Activated CD4-positive, CD25-positive, alpha-beta regulatory T cell (primary cell): Measurements from ENCODE around the gene LRRC74B.
"Not testable (repeated sequence)": the region's sequence is repeated elsewhere in the genome, so short reads cannot be mapped to it uniquely, and the experiment has no call there.

ENCODE experiments used
- DNase-seq, 4 experiments: peaks; one replicate each; lab custom pipeline; 2025; lab: John Stamatoyannopoulos, UW

Gene LRRC74B, protein sequence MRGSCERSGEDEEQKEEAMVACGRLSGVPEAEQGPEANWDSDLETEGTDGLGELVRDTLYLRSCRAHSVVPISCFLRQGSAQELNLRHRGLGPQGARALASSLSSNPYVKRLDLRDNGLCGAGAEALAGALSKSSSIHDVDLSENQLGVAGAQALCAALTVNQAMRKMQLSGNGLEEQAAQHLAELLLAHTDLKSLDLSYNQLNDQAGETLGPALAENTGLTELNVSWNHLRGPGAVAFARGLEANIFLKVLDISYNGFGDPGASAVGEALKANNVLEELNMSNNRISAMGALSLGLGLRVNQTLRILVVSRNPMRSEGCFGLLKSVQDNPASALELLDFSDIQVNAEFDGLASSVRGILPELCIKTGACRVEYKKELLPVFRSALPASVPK

DNA sequence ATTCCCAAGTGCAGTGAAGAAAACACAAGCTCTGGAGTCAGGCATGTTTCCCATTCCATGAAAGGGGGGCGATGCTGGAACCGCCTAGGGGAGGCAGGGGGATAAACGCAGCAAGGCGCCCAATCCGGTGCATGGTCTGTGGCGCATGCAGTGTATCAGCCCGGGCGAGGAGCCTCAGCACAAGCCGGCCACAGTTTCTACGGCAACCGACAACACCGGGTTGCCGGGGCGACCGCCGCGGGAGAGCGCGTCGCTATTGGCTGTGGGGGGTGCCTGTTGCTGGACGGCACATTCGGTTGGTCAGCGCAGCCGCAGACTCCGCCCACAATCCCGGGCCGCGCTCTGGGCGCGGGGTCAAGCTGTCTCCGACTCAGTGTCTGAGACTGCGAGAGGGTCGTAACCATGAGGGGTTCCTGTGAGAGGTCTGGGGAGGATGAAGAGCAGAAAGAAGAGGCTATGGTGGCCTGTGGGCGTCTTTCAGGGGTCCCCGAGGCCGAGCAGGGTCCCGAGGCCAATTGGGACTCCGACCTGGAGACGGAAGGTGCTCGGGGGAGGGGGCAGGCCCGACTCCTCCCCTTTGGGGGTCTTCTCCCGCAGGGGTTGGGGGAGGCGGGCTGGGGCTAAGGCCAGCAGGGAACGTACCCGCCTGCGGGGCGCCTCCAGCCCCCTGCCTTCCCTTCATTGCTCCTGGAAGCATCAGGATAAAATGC is at the start of gene LRRC74B:
LRRC74B (plus strand) TSS at position 362 of the 710 bp plus-strand sequence; CDS start at position 403, 41 bp downstream.
- peak; percentile 45 to 48 (median 46) for DNase-seq

DNA sequence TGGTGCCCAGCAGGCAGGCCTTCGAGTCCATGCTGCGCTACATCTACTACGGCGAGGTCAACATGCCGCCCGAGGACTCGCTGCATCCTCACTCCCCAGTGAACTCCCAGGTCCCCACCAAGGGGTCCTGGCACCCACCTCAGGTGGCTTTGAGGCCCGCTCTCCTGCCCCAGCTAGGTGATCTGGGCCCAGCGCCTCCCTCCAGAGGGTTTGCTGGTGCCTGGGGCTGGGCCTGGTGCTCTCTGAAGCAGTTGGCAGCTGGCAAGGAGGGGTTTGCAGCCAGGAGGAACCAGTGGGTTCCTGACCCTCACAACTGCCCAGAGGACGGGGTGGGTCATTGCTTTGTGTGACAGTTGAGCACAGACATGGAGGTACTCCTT is 49.7 kb upstream of the LRRC74B start:
- DNase-seq, result no peak

DNA sequence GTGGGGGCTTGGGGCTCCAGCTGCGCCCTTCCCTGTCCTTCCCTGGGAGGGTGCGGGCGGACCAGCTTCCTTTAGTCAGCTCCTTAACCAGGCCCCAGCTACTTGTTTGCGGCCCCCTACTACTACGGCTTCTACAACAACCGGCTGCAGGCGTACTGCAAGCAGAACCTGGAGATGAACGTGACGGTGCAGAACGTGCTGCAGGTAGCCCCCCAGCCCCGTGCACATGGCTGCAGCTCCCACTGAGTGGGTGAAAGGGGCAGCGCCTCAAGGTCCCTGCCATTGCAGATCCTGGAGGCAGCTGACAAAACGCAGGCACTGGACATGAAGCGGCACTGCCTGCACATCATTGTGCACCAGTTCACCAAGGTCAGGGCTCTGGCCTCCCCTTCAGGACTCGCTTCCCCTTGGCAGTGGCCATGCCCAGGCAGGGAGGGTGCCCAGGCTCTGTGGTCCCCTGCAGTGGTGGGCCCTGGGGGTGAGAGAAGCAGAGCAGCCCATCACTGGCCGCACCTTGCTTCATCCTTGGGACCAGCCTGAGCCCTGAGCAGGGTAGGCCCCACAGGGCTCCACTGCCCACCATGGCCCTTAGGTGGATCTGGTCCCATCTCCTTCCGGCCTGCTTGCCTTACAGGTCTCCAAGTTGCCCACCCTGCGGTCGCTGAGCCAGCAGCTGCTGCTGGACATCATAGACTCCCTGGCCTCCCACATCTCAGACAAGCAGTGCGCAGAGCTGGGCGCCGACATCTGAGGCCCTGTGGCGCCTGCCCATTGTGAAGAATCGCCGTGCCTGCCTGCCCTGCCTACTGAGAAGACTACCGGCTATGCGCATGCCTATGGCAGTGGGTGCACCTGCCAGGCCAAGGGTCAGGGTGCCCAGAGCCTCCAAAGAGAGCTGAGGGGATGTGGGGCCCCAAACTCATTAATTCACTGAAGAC is 48.9 kb upstream of the LRRC74B start:
- no peak for DNase-seq

DNA sequence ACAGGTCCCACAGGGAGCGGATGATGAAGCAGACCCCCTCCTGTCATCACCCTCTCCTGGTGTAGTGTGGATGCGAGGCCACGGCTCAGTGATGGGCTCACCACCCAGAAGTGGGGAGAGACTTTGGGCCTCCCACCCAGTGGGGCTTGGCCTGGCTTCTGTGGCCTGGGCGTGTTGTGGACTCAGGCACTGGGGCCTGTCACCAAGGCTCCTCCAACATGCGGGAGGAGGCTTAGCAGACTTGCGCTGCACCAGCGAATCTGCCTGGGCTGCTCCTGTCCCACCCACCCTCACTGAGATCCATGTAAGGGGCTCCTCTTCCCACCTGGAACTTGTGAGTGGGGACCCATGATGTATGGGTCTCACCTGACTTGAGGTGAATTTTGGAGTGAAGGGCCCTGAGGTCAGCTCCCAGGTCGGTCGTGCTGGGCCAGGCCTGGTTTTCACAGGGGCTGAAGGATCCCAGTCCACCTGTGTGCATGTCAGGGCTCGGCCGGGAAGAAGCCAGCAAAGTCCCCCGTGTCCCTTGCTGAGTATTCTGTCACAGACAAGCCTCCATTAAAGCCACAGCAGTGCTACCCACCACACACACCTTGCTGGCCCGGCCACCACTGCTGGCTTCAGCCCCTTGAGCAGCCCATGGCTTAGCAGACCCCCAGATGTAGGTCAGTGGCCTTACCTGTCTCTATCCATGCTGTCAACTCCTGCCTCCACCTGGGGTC is 48.0 kb upstream of the LRRC74B start:
- no peak for DNase-seq

DNA sequence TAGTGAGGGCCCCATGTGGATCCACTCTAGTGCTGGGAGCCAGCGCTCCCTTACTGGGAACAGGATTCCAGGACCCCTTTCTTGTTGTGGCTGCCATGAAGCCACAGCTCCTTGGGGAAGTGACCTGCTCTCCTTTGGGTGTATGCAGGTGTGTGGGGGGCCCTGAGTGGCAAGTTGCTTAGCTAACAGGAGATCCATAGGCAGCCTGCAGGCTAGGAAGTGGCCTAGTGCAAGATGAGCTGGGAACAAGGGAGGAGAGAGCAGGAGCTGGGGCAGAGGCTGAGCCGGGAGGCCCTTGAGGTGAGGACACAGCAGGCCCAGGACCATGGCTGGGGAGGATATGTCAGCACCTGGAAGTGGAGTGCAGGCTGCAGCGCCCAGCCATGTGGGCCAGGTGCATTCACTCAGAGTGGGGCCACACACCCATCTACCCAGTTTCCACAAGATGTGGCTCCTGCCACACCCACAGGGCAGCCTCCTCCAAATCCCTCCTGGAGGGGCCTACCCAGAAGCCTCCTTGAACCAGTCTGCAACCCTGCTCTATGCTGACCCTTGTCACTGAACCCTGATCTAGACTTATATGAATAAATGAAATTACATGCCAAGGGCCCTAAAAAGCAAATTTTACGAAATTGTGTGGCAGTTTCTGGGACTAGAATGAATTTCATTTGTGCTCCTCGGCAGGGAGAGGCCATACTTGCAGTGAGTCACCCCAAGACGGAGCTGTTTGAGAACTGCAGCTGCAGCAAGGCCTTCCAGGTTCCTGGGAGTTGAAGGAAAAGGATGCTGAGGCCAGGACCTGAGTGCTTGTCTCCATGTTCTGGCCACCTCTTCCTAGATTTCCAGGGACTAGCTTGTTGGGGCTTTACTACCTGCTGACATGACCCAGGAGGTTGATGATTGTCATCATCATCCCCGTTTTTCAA is 47.1 kb upstream of the LRRC74B start:
- DNase-seq, result no peak

DNA sequence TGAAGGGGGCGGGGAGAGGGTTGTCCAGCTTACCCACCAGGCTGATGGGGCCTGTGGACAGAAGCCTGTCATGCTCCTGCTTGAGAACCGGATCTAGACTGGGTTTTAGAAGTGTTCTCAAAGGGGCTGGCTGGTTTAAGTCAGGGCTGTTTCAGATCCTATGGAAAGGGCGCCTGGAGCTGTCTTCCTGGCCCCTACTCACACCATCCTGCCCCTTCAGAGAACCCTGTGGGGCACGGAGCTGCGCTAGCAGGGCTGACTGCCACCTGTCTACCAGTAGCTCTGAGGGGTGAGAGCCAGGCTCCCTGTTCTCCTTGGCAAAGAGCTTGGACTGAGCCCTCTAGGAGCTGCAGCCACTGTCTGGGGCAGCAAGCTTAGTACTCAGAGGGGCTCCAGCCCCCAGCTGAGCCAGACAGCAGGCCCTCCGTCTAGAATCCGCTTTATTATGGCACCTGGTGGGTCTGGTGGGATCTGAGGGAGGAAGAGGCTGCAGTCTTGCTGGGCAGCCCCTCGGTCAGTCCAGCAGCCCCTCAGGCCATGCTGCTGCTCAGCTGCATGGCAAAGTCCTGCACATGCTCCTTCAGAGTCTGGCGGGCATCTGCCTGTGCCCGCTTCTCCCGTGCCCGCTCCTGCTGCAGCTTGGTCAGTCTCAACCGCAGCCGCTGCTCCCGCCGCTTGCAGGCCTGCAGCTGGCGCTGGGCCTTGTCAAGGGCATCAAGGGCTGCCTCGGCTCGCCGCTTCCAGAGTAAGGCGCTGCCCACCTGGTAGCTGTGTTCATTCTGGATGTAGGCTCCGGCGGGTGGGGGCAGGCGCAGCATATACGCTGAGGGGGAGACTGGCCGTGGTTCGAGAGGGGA is 46.2 kb upstream of the LRRC74B start:
- DNase-seq, result no peak

DNA sequence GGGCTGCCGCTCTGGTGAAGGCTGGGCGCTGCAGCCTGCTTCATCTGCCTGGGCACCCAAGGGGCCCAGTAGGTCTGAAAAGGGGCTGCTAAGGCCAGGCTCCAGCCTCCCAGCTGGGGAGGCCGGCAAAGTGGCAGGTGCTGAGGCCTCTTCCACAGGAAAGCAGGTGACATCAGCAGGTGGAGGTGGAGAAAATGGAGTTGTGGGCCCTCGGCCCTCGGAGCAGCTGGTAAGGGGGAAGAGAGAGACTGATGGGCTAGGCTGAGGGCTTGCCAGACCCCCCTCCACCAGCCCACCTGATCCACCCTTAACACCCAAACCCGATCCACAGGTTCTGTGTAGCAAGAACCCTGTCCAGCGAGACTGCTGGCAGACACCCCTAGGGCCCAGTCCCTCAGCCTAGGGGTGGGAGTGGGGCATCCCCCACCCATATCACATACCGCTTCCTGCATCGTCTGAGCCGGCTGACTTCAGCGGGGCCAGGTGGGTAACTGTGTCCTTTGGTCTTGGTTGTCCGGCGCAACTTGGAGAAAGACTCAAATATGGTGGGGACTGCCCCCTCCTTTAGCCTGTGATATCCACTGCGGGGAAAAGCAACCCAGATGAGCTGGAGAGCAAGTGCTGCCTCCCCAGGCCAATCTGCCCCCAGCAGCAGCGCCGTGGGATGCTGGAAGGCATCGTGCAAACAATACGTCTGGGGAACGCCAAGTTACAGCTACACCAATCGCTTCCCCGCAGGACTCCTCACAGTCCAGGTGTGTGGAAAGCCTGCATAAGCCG is 45.3 kb upstream of the LRRC74B start:
- DNase-seq, result no peak

DNA sequence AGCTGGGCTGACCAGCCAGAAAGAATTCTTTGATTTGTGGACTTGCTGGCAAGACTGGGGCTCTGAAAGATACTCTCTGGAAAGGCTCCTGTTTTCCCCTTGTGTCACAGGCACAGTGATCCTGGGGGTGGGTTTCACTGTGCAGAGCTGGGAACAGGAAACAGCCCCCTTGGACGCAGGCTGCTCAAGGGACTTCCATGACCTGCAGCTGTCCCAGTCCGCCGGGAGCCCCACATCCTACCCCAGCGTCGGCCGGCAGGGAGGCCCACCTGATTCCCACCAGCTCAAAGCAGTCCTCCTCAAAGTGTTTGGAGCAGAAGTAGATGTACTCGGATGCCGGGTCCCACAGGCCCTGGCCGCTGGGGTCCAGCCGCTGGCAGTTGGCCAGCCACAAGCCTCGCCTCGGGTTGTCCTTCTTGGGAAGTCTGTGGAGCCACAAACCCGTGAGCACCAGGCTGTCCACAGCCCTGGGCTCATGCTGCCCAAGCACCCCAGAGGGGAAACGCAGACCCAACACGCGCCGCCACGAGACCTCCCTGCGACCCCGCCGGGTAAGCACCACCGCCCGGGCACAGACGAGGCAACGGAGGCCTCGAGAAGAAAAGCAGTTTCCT is 44.7 kb upstream of the LRRC74B start:
- DNase-seq, result no peak

DNA sequence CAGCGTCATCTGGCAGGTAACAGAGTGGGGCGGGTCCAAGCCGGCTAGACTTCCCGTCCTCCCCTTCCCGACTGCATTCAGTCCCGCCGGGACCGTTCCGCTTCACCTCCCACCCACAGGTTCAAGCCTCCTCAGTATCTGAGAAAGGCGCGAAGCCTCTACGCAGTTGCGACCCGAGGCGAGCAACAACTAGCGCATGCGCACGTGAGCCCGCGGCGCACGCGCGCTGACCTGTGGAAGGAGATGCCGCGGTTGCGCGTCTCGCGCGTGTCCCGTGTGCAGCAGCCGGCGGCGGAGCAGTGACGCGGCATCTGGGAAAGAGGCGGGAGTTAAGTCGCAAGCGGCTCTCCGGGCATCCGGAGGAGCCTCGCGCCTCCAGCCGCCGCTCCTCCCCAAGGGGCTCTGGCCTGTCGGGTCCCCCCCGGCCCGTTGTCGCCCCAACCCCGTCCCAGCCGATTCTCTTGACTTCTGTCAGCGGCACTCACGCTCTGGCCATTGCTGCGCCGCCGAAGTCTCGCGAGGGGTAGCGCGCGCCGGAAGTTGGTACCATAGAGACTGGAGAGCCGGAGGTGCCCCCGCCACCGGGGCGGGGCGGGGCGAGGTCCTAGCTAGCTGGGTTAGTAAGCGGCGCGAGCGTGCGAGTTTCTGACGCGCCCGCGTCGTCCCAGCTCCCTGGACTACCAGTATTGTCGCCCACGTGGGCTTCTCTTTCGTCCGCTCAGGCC is 44.0 kb upstream of the LRRC74B start, which contains the start of gene THAP7:
THAP7 (minus strand) TSS at position 518 of the 725 bp plus-strand sequence; CDS start at position 311, 207 bp downstream.
- DNase-seq, result peak; percentile 91 to 96 (median 94)

DNA sequence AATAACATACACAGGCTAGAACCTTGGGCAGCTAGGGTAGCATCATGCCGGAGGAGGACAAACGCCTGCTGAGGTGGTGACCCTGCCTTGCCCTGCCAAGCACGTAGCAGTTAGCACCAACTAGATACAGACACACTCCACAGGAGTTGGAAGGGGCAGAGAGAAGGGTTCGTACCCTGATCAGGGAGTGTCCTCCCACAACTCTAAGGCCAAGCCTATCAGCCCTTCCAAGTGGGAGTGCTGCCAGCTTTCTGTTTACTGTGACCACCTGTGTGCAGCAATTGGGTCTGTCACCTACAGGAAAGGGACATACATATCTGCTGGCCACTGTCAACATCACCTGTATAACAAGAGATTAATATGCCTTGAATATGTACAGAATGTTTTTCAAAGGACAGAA is 42.0 kb upstream of the LRRC74B start:
- no peak for DNase-seq

DNA sequence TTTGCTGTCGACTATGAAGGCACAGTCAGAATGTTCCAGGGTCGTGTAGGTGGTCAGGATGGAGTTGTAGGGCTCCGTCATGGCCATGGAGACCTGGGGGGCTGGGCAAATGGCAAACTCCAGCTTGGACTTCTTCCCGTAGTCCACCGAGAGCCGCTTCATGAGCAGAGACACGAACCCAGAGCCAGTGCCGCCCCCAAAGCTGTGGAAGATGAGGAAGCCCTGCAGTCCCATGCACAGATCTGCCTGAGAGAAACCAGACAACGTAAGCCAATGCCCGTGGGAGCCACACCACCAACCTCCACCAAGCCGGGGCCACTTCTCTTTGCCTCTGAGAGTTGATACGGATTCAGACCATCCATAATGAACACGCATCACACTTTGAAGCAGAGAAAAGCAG is 36.5 kb upstream of the LRRC74B start:
- DNase-seq, result not testable (repeated sequence)

DNA sequence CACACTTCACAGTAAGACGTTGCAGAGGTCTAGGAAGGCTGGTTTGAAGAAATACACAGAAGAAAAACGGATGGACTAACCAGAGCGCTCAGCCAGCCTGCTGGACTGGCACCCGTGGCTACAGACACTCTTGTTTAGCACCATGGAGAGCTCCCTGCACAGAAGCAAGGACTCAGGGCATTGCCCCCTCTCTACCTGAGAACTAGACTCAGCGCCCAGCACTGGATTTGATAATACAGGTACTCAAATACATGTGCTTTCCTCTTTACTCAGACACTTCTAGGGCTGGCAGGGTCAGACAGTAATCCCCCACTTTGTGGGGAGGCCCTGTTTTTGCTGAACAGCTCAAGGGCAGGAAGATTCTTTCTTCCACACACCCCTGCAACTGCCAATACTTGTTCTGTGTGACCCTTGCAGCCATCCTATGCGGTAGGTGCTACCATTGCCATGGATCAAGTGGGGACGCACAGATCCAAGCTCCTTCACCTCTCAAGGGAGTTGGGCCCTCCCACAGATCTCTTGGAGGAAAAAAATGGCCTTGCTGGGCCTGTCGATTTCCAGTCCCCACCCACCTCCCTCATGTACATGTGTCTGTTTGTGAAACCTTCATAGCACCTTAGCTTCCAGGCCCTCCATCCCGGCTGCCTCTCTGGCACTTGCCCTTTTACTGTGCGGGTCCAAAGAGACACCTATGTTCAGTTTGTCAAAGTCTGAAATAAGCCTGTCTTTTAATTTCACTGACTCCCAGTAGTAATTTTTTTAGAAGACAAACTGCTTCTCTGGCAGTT is 35.9 kb upstream of the LRRC74B start:
- DNase-seq, result no peak

DNA sequence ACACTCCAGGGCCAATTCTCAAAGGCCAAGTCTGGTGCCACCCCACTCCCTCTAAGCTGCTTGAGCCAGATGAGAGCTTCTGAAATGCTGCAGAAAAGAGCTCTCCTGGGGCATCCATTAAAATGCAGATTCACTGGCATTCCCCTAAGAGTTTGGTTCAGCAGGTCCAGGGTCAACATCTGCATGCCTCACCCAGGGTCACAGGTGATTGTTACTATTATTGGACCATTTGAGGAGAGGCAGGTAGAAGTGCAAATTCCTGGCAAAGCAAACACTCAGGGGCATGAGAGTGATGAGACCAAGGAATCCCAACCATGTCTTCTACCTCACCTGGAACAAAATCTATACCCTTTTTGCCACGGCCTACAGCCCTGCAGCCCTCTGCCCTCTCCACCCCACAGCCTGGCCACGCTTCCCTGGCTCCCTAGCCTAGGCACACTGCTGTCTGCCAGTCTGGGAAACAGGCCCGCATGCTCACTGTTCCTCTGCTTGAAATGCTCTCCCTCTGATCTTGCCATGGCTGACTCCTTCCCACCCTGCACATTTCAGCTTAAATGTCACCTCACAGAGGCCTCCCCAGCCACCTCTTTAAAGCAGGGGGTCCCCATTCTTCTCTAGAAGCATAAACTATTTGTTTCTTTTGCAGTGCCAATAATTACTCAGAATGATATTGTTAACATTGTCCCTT is 35.2 kb upstream of the LRRC74B start:
- DNase-seq, result no peak

DNA sequence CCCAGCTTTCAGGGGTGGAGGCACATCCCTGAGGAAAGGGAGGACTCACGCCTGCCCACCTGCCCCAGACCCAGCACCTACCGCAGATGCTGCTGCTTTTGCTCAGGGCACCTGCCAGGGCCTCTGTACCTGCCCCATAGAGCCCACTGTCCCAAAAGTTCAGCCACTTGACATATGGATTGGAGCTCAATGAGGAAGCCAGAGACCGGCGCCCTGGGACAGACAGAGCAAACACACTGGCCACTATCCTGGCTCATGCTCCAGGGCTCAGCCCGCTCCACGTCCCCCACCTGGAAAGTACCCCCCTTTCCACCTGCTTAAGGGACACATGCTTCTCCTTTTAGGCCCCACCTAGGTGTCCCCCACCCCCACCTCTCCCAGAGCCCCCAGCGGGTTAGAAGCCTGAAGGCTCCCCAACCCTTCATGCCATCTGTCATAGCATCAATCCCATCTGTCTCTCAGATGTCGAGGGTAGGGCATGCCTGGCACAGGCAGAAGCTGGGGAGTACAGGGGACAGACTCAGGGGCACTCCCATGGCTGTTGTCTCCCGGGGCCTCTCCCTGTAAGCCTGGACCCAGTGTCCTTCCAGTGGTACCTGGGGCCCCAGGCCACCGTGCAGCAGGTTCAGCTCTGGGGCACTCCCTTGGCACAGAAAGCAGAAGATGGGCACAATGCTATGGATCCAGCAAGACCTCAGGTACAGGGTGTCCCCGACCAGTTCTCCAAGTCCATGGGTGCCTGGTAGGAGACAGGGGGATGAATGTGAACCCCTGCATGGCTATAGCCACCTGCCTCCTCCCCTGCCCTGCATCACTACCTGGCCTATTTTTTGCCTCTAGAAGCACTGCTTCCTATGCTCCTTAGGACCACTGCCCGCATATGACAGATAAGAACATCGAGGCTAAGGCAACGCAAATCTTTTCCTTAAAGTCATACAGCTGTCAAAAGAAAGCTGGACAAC is 33.0 kb upstream of the LRRC74B start:
- DNase-seq, result no peak

DNA sequence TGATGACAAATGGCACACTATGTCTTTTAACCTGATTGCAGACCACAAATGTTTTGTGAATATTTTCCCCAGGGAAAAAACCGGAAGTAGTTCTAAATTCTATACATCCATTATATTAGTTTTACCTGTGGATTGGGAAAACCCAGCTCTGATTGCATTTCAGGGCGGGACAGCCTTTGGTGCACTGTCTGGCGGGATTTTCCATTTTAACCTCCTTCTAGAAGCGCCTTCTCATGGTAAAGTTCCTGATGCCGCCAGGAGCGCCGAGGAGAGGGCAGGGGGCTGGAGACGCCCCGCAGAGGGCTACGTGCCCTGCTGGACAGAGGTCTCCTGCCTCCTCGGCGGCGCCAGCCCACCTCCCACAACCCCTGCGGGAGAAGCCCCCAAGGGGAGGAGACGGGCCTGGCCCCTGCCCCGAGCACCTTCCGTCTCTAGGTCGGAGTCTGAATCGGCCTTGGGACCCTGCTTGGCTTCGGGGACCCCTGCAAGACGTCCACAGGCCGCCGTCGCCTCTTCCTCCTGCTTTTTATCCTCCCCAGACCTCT is 32.0 kb upstream of the LRRC74B start:
- DNase-seq, result no peak
